ENCODE data around the gene DMRTA1.
A peak's percentile ranks its signal among the peaks of the same experiment; 100 is the strongest.
"Not testable (repeated sequence)": the region's sequence is repeated elsewhere in the genome, so short reads cannot be mapped to it uniquely, and the experiment has no call there.

DMRTA1 gene

GRCh38 chr9:22446589-22446949, at the start of gene DMRTA1:
DMRTA1 (plus strand) TSS chr9:22446824; CDS start chr9:22447066, 242 bp downstream.
- DNase-seq (ENCODE audit: low read depth in 2 of 2) = peak in 1 of 2 donors; percentile 4

GRCh38 chr9:22401671-22402070, 45.0 kb upstream of the DMRTA1 start:
- no peak for DNase-seq (ENCODE audit: low read depth in 2 of 2)

- no peak for DNase-seq (ENCODE audit: low read depth in 2 of 2)
Observed at GRCh38 chr9:22405869-22406659, 40.6 kb upstream of the DMRTA1 start.

- no peak for DNase-seq (ENCODE audit: low read depth in 2 of 2)
Observed at GRCh38 chr9:22413884-22414283, 32.7 kb upstream of the DMRTA1 start.

- DNase-seq (ENCODE audit: low read depth in 2 of 2) = no peak
Observed at GRCh38 chr9:22415941-22416691, 30.5 kb upstream of the DMRTA1 start.

GRCh38 chr9:22416692-22417060, 29.9 kb upstream of the DMRTA1 start:
- DNase-seq (ENCODE audit: low read depth in 2 of 2) = no peak

GRCh38 chr9:22423566-22423965, 23.1 kb upstream of the DMRTA1 start:
- DNase-seq (ENCODE audit: low read depth in 2 of 2) = no peak

GRCh38 chr9:22424616-22425015, 22.0 kb upstream of the DMRTA1 start:
- DNase-seq (ENCODE audit: low read depth in 2 of 2) = no peak

- no peak for DNase-seq (ENCODE audit: low read depth in 2 of 2)
Observed at GRCh38 chr9:22425551-22425950, 21.1 kb upstream of the DMRTA1 start.

GRCh38 chr9:22427226-22427880, 19.3 kb upstream of the DMRTA1 start:
- no peak for DNase-seq (ENCODE audit: low read depth in 2 of 2)

GRCh38 chr9:22433691-22434090, 12.9 kb upstream of the DMRTA1 start:
- no peak for DNase-seq (ENCODE audit: low read depth in 2 of 2)

GRCh38 chr9:22435252-22435651, 11.4 kb upstream of the DMRTA1 start:
- not testable (repeated sequence) for DNase-seq (ENCODE audit: low read depth in 2 of 2)

GRCh38 chr9:22437461-22438067, 9.1 kb upstream of the DMRTA1 start:
- DNase-seq (ENCODE audit: low read depth in 2 of 2) = not testable (repeated sequence)

GRCh38 chr9:22440841-22441240, 5.8 kb upstream of the DMRTA1 start:
- DNase-seq (ENCODE audit: low read depth in 2 of 2) = no peak

- DNase-seq (ENCODE audit: low read depth in 2 of 2) = peak in 1 of 2 donors; percentile 28
Observed at GRCh38 chr9:22446950-22447617, 460 bp downstream of the DMRTA1 start.

- DNase-seq (ENCODE audit: low read depth in 2 of 2) = no peak
Observed at GRCh38 chr9:22447618-22448305, 1.1 kb downstream of the DMRTA1 start.

- DNase-seq (ENCODE audit: low read depth in 2 of 2) = no peak
Observed at GRCh38 chr9:22449719-22450118, 3.1 kb downstream of the DMRTA1 start.

- peak in 1 of 2 donors; percentile 39 for DNase-seq (ENCODE audit: low read depth in 2 of 2)
Observed at GRCh38 chr9:22452415-22453010, 5.9 kb downstream of the DMRTA1 start.

GRCh38 chr9:22454016-22454415, 7.4 kb downstream of the DMRTA1 start:
- no peak for DNase-seq (ENCODE audit: low read depth in 2 of 2)

GRCh38 chr9:22455181-22455580, 8.6 kb downstream of the DMRTA1 start:
- DNase-seq (ENCODE audit: low read depth in 2 of 2) = no peak

GRCh38 chr9:22457448-22457847, 10.8 kb downstream of the DMRTA1 start:
- no peak for DNase-seq (ENCODE audit: low read depth in 2 of 2)

Data from activated CD4-positive, alpha-beta T cell treated with anti-CD3 and anti-CD28 coated beads for 24 hours (primary cell).